Suprapubic skin (tissue), 4 donors: Measurements from ENCODE around the gene BCL7C. TPM values are rescaled to one million over a fixed set of nuclear protein-coding genes. Genes with fewer than 3 reads are reported as not detected.

Source experiments
- DNase-seq, 2 donors: peaks; one replicate each; pipeline ENCODE4 v3.0.0-alpha.2; 2019; ENCODE audit warnings: low spot score in 2 of 2
- H3K27ac ChIP-seq: fragments of 200-600 bp; sonication (generic); one replicate; pipeline ENCODE4 v1.5.1; 2019
- H3K27me3 ChIP-seq: fragments of 200-600 bp; sonication (generic); one replicate; pipeline ENCODE4 v1.5.1; 2019
- H3K36me3 ChIP-seq: fragments of 200-600 bp; sonication (generic); one replicate; pipeline ENCODE4 v1.5.1; 2019
- H3K4me1 ChIP-seq: fragments of 200-600 bp; sonication (generic); one replicate; pipeline ENCODE4 v1.5.1; 2019
- H3K4me3 ChIP-seq: fragments of 200-600 bp; sonication (generic); one replicate; pipeline ENCODE4 v1.5.1; 2019; ENCODE audit warnings: mild to moderate bottlenecking
- H3K9me3 ChIP-seq: fragments of 200-600 bp; sonication (generic); one replicate; pipeline ENCODE4 v1.5.1; 2019
- EP300 ChIP-seq: sonication (generic); formaldehyde crosslinking; IDR thresholded peaks from one replicate; pipeline ENCODE4 v1.6.1; 2017; ENCODE audit warnings: antibody characterized with exemption
- POLR2A ChIP-seq, 2 donors: fragments of 450-650 bp; IDR thresholded peaks; one replicate each; pipeline ENCODE4 v1.6.1; 2017; ENCODE audit warnings: antibody characterized with exemption in 2 of 2, mild to moderate bottlenecking in 2 of 2, moderate library complexity in 2 of 2
- POLR2AphosphoS5 ChIP-seq, 3 donors: sonication (generic); formaldehyde crosslinking; IDR thresholded peaks; one replicate each; pipeline ENCODE4 v1.6.1; 2017; ENCODE audit warnings: antibody characterized with exemption in 3 of 3
- WGBS: methylation state at CpG from one replicate; pipeline ENCODE4 v1.1.5; 2018; 5-methylcytosine and 5-hydroxymethylcytosine counted together
- total RNA-seq, 4 donors: library from RNA; depleted of rRNA; stranded (reverse); fragments of >200 nt; gene quantifications; one replicate each; pipeline ENCODE4 v1.1.0, GENCODE V29; 2016
- TF ChIP-seq, protein P1 (sequence below), 2 donors: fragments of 200-600 bp in 1 of 2; fragments of 450-650 bp in 1 of 2; sonication (generic) in 1 of 2; IDR thresholded peaks; one replicate each; pipeline ENCODE4 v1.5.1; 2016 to 2019; ENCODE audit warnings: antibody characterized with exemption in 2 of 2, mild to moderate bottlenecking in 1 of 2, moderate library complexity in 1 of 2

BCL7C gene
- total RNA-seq, 4 donors from 2014 or later, result 32.3 to 47.2 (median 43.9) TPM

DNA sequence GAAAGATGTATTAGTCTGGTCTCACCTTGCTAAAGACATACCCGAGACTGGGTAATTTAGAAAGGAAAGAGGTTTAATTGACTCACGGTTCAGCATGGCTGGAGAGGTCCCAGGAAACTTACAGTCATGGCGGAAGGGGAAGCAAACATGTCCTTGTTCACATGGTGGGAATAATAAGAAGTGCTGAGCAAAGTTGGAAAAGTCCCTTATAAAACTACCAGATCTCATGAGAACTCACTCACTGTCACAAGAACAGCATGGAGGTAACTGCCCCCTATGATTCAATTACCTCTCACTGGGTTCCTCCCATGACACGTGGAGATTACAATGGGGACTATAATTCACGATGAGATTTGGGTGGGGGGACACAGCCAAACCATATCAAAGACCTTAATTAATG lies 53.3 kb downstream of the BCL7C start:
- no peaks in the 10 kb centered on the region for H3K9me3 ChIP-seq
- no peak overlapping the region for H3K4me3 ChIP-seq
- 85% methylated on average over 5 of the region's 5 CpGs for WGBS
- no peaks in the 10 kb centered on the region for H3K36me3 ChIP-seq
- TF ChIP-seq, protein P1, sequence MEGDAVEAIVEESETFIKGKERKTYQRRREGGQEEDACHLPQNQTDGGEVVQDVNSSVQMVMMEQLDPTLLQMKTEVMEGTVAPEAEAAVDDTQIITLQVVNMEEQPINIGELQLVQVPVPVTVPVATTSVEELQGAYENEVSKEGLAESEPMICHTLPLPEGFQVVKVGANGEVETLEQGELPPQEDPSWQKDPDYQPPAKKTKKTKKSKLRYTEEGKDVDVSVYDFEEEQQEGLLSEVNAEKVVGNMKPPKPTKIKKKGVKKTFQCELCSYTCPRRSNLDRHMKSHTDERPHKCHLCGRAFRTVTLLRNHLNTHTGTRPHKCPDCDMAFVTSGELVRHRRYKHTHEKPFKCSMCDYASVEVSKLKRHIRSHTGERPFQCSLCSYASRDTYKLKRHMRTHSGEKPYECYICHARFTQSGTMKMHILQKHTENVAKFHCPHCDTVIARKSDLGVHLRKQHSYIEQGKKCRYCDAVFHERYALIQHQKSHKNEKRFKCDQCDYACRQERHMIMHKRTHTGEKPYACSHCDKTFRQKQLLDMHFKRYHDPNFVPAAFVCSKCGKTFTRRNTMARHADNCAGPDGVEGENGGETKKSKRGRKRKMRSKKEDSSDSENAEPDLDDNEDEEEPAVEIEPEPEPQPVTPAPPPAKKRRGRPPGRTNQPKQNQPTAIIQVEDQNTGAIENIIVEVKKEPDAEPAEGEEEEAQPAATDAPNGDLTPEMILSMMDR (IDR thresholded peaks at IDR 0.05), result no peak
- no peak for TF ChIP-seq EP300
- TF ChIP-seq POLR2AphosphoS5 (IDR thresholded peaks at IDR 0.05), result no peak
- no peak for TF ChIP-seq POLR2A (IDR thresholded peaks at IDR 0.05)
- H3K27ac ChIP-seq, result no peak overlapping the region
- H3K27me3 ChIP-seq, result no peaks in the 10 kb centered on the region
- no peak for DNase-seq
- H3K4me1 ChIP-seq, result peaks cover 16% of the 10 kb centered on the region

DNA sequence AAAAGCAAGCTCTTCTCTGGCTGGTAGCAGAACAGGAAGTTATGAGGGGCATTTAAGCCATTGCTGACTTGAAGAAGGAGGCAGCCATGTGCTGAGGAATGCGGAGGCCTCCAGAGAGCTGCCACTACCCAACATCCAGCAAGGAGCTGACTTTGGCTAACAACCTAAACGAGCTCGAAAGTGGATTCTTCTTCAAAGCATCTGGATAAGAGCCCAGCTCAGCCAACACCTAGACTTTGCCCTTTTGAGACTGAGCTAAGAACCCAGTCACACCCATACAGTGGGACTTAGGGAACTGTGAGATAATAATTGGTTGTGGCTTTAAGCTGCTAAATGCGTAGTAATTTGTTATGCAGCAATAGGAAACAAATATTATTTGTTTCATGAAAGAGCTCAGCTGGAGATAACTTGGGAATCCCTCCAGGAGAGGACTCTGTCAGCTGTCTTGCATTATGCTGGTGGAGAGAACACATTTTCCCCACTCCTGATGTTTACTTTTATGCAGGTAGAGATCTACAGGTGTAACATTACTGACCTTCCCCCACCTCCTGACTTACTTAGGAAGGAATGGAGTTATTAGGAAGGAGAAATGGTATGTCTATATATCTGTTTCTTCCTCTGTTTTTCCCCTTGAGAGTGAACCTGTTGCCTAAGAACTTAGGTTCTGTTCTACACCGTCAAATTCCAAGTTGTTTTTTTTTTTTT lies 54.2 kb downstream of the BCL7C start:
- H3K4me1 ChIP-seq, result peaks cover 7% of the 10 kb centered on the region
- H3K36me3 ChIP-seq, result peaks cover 2% of the 10 kb centered on the region
- 36% methylated on average over 5 of the region's 5 CpGs for WGBS
- DNase-seq, result no peak
- H3K27ac ChIP-seq, result no peak overlapping the region
- H3K9me3 ChIP-seq, result no peaks in the 10 kb centered on the region
- no peak overlapping the region for H3K4me3 ChIP-seq
- TF ChIP-seq POLR2A (IDR thresholded peaks at IDR 0.05) (no peak), POLR2AphosphoS5 (IDR thresholded peaks at IDR 0.05) (no peak), EP300 (no peak)
- TF ChIP-seq, protein P1 (IDR thresholded peaks at IDR 0.05), result no peak
- H3K27me3 ChIP-seq, result no peaks in the 10 kb centered on the region

DNA sequence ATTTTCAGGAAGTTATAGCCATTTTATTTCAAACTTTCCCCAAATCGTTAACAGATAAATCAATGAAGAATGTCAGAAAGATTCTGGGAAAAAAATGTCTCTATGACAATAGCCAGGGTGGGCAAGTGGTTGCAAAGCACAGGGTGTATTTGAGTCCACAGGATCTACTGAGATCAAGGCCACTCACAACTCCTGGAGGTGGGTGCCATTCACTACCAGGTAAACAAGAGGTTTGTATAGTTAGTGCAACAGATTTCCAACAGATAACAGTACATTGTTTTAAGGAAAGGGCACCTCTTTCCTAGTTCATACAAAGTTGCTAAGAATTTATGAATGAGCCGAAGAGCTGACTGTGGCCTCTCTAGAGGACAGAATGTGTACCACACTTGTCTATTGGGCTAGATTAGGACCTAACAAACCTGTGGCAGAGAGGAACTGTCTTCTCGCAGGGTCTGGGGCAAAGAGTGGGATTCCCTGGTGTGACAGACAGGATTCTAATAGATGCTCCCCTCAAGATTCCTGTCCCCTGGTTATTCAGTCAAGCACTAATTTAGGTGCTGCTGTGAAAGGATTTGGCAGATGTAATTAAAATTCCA lies 54.9 kb downstream of the BCL7C start:
- H3K36me3 ChIP-seq, result peaks cover 9% of the 10 kb centered on the region
- H3K27ac ChIP-seq, result no peak overlapping the region
- H3K4me1 ChIP-seq, result peaks cover 7% of the 10 kb centered on the region

DNA sequence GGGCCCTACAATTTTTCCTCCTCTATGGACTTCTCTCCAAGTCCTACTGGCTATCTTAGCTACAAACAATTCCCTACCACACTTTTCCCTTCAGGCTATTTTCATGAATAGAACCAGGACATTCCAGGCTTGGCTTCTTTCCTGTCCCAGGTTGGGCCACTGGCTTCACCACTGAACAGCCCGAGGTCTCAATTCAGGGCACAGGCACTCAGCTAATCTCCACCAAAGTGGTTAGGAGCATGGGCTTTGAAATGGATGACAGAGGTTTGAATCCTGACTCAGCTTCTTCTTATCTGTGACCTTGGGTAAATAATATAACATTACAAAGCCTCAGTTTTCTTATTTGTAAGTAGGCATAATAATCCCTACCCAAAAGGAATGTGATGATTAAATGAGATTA lies 56.0 kb downstream of the BCL7C start:
- no peak for DNase-seq
- TF ChIP-seq POLR2AphosphoS5 (IDR thresholded peaks at IDR 0.05) (no peak), EP300 (no peak)
- TF ChIP-seq, protein P1 (IDR thresholded peaks at IDR 0.05), result no peak
- H3K36me3 ChIP-seq, result peaks cover 9% of the 10 kb centered on the region
- 63% methylated on average over 1 of the region's 1 CpG for WGBS
- no peaks in the 10 kb centered on the region for H3K27me3 ChIP-seq
- no peak overlapping the region for H3K4me3 ChIP-seq
- no peak overlapping the region for H3K27ac ChIP-seq
- no peaks in the 10 kb centered on the region for H3K9me3 ChIP-seq
- H3K4me1 ChIP-seq, result peaks cover 7% of the 10 kb centered on the region

More for the DNA sequence above, 54.9 kb downstream of the BCL7C start:
- no peak for DNase-seq
- no peak for TF ChIP-seq POLR2AphosphoS5 (IDR thresholded peaks at IDR 0.05)
- WGBS, result 76% methylated on average over 3 of the region's 3 CpGs
- H3K9me3 ChIP-seq, result no peaks in the 10 kb centered on the region
- no peak overlapping the region for H3K4me3 ChIP-seq
- no peaks in the 10 kb centered on the region for H3K27me3 ChIP-seq

Other genes starting within 250 kb of the BCL7C start
- 10 to 100 TPM; 56.7 to 68.8 (median 62.1) TPM for gene PRR14, start 243.1 kb downstream of the BCL7C start, total RNA-seq
- 10 to 100 TPM; 64.5 to 81.3 (median 73.1) TPM for gene FBRS, start 235.6 kb downstream of the BCL7C start, total RNA-seq
- gene SRCAP, start 194.9 kb downstream of the BCL7C start, total RNA-seq, result 10 to 100 TPM; 42.9 to 50.0 (median 44.6) TPM
- 10 to 100 TPM; 24.8 to 54.9 (median 36.1) TPM for gene PHKG2, start 145.7 kb downstream of the BCL7C start, total RNA-seq
- gene CFAP119, start 132.0 kb downstream of the BCL7C start, total RNA-seq, result 1 to 10 TPM; 3.8 to 6.7 (median 5.0) TPM
- gene RNF40, start 131.8 kb downstream of the BCL7C start, total RNA-seq, result 10 to 100 TPM; 65.6 to 89.7 (median 76.5) TPM
- 10 to 100 TPM; 11.5 to 22.9 (median 16.1) TPM for gene ZNF629, start 106.9 kb downstream of the BCL7C start, total RNA-seq
- 1 to 10 TPM in 1 of 4 donors, under 1 TPM in 3; 0.30 to 1.3 (median 0.71) TPM for gene CTF1, start 2.5 kb upstream of the BCL7C start, total RNA-seq
- 10 to 100 TPM; 21.7 to 28.7 (median 24.5) TPM for gene FBXL19, start 29.5 kb upstream of the BCL7C start, total RNA-seq
- gene ORAI3, start 55.0 kb upstream of the BCL7C start, total RNA-seq, result 10 to 100 TPM; 25.7 to 41.0 (median 32.7) TPM
- 10 to 100 TPM; 12.5 to 14.7 (median 13.7) TPM for gene SETD1A, start 63.7 kb upstream of the BCL7C start, total RNA-seq
- 10 to 100 TPM; 13.2 to 20.8 (median 16.0) TPM for gene HSD3B7, start 91.1 kb upstream of the BCL7C start, total RNA-seq
- gene STX1B, start 116.6 kb upstream of the BCL7C start, total RNA-seq, result 1 to 10 TPM in 2 of 4 donors, under 1 TPM in 2; 0.55 to 3.5 (median 2.0) TPM
- gene STX4, start 139.5 kb upstream of the BCL7C start, total RNA-seq, result 100 to 1,000 TPM in 1 of 4 donors, 10 to 100 TPM in 3; 32.5 to 118 (median 47.8) TPM
- 10 to 100 TPM in 3 of 4 donors, 1 to 10 TPM in 1; 9.0 to 15.9 (median 12.6) TPM for gene ZNF668, start 180.2 kb upstream of the BCL7C start, total RNA-seq
- gene ZNF646, start 180.3 kb upstream of the BCL7C start, total RNA-seq, result 10 to 100 TPM; 19.2 to 31.7 (median 26.8) TPM
- 1 to 10 TPM; 2.0 to 10.0 (median 5.1) TPM for gene PRSS53, start 194.9 kb upstream of the BCL7C start, total RNA-seq
- gene VKORC1, start 200.7 kb upstream of the BCL7C start, total RNA-seq, result 10 to 100 TPM; 53.8 to 79.3 (median 68.0) TPM
- 10 to 100 TPM; 51.0 to 63.2 (median 58.2) TPM for gene BCKDK, start 214.3 kb upstream of the BCL7C start, total RNA-seq
- 100 to 1,000 TPM in 1 of 4 donors, 10 to 100 TPM in 3; 62.3 to 100 (median 69.8) TPM for gene KAT8, start 223.6 kb upstream of the BCL7C start, total RNA-seq
- gene PRSS8, start 241.7 kb upstream of the BCL7C start, total RNA-seq, result 100 to 1,000 TPM in 3 of 4 donors, 10 to 100 TPM in 1; 46.3 to 168 (median 140) TPM